Activated CD4-positive, alpha-beta T cell treated with anti-CD3 and anti-CD28 coated beads, Interleukin-2, Interleukin-4, amounts not matched to agents 100 ng/mL and 50 ng/mL, durations not matched to agents 16 hours and 8 hours (primary cell): ENCODE data around the gene CLSTN1.
A peak's percentile ranks its signal among the peaks of the same experiment; 100 is the strongest.

Source experiments
- DNase-seq: peaks from one replicate; pipeline ENCODE4 v3.0.0-alpha.2; 2020; ENCODE audit warnings: low spot score

Gene CLSTN1

DNA sequence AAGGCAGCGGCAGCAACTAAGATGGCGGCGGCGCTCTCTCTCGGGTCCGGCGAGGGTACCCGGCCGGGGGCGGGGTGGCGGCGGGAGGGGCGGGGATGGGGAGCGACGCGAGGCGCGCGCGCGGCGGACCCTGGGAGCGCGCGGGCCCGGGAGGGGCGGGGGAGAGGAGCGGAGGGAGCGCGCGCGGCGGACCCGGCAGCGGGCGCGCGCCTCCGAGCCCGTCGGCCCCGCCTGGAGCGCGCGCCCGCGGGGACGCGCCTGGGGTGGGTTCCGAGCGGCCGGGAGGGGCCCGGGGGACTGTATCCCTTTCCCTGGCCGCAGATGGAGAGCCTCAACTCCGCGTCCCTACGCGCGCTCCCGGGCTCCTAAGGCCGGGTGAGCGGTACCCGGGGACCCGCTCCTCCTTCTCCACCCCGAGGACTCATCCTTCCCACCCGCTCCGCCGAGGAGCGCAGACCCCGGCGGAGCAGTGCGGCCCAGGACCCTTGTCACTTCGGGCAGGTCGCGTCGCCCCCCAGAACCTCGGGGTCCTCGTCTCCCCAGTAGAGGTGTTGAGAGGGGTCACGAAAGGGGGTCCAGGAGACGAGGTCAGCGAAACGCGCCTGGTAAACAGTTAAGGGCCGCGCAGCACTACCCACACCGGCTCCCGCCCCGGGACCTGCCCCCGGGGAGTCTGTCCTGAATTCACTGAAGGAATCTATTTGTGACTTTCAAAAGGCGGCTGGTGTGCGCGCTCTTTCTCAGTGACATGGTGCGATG is at the start of gene CLSTN1:
Gene CLSTN1 (minus strand): TSS at position 23 of the 759 bp plus-strand sequence. CDS start 232 bp downstream, outside the sequence.
- DNase-seq: peak; percentile 94

GRCh38 chr1:9873385-9873784 is 49.6 kb upstream of the CLSTN1 start:
- no peak for DNase-seq

DNA sequence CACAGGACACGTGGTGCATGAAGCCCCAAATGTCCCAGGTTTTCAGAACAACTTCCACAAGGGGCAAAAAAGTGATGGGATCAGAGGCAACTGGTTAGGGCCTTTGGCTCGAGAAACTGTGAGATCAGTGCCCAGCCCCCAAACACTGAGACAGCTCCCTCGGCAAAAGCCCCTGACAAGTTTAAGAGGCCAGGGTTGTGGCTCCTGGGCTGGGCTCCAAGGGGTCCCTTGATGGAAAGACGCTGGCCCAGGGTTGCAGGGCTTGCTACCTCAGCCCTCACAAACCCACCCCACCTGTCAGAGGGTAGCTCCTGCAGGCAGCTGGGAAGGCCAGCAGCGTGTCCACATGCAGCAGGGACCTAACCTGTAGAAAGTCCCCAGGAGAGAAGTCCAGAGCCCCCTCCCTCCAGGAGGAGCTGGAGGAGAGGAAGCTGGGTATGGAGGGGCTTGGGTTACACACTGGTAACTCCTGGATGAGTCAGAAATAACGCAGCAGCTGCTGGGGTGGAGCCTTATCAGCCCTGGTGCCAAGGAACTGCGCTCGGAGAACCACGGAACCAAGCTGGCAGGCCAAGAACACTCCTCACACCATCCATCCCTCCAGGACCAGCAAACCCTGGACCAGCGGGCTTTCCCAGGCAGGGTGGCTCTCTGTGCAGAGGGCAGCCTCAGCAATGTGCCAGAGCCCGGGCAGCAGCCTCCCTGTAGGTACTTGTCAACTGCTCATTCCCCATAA is 48.8 kb upstream of the CLSTN1 start:
- DNase-seq: no peak

GRCh38 chr1:9871707-9872425 is 48.1 kb upstream of the CLSTN1 start:
- no peak for DNase-seq

GRCh38 chr1:9871021-9871420 is 47.3 kb upstream of the CLSTN1 start:
- DNase-seq: no peak

GRCh38 chr1:9870572-9870971 is 46.8 kb upstream of the CLSTN1 start:
- DNase-seq: no peak

GRCh38 chr1:9869831-9870251 is 46.1 kb upstream of the CLSTN1 start:
- DNase-seq: no peak

DNA sequence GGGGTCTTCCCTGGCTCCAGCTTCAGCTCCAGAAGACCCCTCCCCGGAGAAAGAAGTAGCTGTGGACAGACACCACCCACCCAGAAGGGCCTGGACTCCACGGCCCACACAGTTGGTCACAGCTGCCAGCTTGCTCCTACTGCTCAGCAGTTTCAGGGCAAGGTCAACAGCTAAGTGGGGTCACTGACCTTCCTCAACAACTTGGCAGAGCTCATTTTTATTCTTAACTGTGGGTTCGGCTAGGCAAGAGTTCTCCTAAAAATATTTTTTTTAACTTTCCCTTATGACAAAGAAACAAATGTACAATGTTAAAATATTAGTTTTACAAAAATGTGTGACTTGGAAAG is 44.5 kb upstream of the CLSTN1 start:
- DNase-seq: no peak

- DNase-seq: peak; percentile 87
Observed at GRCh38 chr1:9867408-9868243, 43.9 kb upstream of the CLSTN1 start.

GRCh38 chr1:9866836-9867235 is 43.1 kb upstream of the CLSTN1 start:
- no peak for DNase-seq

DNA sequence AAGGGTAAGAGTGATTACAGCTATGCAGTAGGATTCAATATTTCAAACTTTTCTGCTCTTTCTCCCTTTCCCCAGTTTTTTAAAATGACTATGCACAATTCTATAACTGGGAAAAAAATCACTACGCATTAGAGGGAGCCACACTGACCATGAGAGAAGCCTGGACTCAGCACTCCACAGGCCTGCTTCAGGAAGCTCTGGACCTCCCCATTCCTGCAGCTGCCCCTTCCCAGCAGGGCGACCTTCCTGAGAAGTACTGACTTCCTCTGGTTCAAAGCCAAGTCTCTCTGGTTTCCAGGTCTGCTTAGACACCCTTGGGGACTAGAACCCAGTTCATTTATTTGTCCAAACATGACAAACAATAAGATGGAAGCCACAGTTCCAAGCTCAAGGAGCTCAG is 42.0 kb upstream of the CLSTN1 start:
- DNase-seq: no peak

GRCh38 chr1:9863371-9863770 is 39.6 kb upstream of the CLSTN1 start:
- no peak for DNase-seq

DNA sequence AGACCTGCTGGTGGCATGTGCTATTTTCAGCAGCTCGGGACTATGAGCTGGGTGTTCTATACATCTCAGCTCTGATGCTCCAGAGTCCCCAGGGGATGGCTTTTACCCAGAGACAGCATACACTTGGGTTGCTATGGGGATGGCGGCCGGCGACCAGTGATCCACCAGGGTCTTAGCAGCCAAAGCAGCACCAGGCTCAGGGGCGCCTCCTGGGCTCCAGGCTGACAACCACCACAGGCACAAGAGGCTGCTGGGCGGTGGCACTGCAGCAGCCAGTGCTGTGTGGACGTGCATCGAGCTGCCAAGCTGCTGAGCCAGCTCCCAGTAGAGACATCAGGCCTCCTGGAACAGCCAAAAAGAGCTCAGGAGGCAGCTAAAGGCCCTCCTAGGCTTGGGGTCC is 37.6 kb upstream of the CLSTN1 start:
- no peak for DNase-seq

GRCh38 chr1:9860887-9861286 is 37.1 kb upstream of the CLSTN1 start:
- DNase-seq: no peak

DNA sequence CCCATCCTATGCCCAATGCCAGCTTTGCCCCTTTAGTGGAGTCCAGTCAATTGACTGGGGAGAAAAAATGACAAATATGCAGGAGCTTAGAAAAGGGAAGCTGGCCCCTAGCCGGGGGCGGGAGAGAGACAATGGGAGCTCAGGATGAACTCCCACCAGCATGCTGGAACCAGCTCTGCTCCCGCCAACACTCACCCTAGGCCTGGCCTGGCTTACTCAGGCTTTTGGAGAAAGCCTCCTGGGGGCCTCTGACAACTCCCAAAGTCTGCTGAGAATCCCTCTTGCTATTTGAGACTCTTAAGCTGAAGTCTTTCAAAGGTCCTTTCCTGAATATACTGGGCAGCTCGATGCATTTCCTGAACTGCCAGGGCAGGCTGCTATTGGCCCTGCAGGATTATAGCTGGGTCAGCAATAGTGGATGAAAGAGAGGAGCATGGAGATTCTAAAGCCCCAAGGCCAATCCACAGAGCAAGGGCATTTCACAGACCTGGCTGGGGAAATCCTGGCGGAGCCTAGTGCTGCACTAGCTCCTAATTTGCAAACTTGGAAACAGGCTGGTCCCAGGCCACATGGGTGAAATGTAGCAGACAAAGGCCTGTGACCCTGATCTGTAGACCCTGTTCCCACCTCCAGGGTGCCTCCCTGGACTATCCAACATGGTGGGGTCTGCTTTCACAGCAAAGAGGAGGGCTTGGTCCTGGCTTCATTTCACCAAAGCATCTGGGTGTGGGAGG is 35.7 kb upstream of the CLSTN1 start:
- no peak for DNase-seq

DNA sequence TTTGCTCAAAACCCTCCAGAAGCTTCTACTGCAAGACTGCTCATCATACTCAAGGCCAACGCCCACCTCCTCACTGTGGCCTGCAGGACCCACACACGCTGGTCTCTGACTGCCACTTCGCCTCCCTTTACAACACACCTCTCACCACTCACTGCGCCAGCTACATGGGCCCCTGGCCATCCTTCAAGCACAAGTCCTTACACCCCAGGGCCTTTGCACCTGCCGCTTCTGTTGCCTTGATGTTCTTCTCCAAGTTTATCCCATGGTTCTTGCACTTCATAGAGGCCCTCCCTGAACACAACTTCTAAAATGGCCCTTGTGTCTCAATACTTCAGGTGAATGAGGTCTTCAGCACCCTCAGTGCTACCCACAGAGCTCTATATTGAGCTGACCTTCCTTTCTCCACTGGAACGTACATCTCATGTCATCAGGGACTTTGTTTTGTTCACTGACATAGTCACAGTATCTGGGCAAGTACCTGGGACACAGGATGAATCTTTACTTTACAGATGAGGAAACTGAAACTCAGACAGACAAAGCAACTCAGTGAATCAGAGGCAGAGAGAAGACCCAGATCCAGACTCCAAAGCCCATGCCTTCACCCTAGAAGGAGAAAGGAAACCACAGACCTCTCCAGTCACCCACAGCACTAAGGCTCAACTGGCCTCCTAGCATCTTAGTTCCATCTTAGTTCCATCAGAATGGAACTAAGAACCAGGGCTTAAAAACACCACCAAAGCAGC is 34.7 kb upstream of the CLSTN1 start:
- DNase-seq: no peak

DNA sequence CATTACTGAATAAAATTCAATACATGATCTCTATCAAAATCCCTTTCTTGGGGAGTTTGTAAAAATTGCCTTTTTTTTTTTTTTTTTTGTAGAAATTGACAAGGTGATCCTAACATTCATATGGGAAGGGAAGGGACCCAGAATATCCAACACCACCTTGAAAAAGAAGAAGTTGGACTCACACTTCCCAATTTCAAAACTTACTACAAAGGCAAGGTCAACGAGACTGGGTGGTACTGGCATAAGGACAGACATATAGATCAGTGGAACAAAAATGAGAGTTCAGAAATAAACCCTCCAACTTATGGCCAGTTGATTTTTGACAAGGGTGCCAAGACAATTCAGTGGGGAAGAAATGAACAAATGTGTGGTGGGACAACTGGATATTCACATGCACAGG is 31.4 kb upstream of the CLSTN1 start:
- no peak for DNase-seq

GRCh38 chr1:9853249-9853595 is 29.5 kb upstream of the CLSTN1 start:
- DNase-seq: no peak

- DNase-seq: no peak
Observed at GRCh38 chr1:9852410-9853248, 28.9 kb upstream of the CLSTN1 start.

DNA sequence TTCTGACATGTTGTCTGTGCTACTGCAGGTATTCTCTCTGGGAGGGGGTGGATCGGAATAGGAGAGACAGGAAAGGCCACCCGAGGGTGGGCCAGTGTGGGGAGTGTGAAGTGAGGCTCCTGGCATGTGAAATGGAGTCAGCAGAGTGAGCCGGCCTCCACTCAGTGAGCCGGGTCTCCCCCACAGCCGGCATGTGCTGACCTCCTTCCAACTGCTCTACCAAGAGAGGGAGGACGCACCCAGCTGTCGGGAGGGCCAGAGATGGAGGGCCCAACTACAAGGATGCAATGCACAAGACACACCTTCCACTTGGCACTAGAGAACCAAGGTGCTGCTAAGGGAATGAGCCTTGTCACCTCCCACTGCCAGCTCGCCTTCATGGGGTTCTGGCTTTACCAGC is 28.2 kb upstream of the CLSTN1 start:
- DNase-seq: no peak
